SK-MEL-5 (cell line): ENCODE measurements around the gene TANK. TPM values are rescaled to one million over a fixed set of nuclear protein-coding genes. Genes with fewer than 3 reads are reported as not detected.

ENCODE experiments used
- DNase-seq: peaks from one replicate; pipeline ENCODE4 v3.0.0-alpha.2; 2016; ENCODE audit warnings: low read depth, low spot score
- in situ Hi-C: cut with HindIII; loops from 2 replicates; pipeline ENCODE4 v1.10.0; 2016; ENCODE audit warnings: low sequenced_read_pairs, high pct_unique_total_duplicates, low pct_unique_long_range_greater_than_20kb
- polyA plus RNA-seq, 2 experiments: library from polyadenylated mRNA; depleted of rRNA; stranded (reverse); fragments of >200 nt; gene quantifications; 2 replicates each; pipeline ENCODE4 v1.2.3, GENCODE V29; 2015
- total RNA-seq: library from RNA; depleted of rRNA; stranded (reverse); fragments of >200 nt; shearing (Covaris generic); gene quantifications from 2 replicates; pipeline ENCODE4 v1.2.3, GENCODE V29; 2014; rRNA removed

Gene TANK, protein sequence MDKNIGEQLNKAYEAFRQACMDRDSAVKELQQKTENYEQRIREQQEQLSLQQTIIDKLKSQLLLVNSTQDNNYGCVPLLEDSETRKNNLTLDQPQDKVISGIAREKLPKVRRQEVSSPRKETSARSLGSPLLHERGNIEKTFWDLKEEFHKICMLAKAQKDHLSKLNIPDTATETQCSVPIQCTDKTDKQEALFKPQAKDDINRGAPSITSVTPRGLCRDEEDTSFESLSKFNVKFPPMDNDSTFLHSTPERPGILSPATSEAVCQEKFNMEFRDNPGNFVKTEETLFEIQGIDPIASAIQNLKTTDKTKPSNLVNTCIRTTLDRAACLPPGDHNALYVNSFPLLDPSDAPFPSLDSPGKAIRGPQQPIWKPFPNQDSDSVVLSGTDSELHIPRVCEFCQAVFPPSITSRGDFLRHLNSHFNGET
- total RNA-seq = 25.1 and 29.7 TPM in 2 replicates
- 17.6 and 18.5 TPM in 2 replicates for polyA plus RNA-seq (2015; cell fraction: cytosol; rRNA removed)
- 120 and 140 TPM in 2 replicates for polyA plus RNA-seq (2015; cell fraction: nucleus; rRNA removed)

DNA sequence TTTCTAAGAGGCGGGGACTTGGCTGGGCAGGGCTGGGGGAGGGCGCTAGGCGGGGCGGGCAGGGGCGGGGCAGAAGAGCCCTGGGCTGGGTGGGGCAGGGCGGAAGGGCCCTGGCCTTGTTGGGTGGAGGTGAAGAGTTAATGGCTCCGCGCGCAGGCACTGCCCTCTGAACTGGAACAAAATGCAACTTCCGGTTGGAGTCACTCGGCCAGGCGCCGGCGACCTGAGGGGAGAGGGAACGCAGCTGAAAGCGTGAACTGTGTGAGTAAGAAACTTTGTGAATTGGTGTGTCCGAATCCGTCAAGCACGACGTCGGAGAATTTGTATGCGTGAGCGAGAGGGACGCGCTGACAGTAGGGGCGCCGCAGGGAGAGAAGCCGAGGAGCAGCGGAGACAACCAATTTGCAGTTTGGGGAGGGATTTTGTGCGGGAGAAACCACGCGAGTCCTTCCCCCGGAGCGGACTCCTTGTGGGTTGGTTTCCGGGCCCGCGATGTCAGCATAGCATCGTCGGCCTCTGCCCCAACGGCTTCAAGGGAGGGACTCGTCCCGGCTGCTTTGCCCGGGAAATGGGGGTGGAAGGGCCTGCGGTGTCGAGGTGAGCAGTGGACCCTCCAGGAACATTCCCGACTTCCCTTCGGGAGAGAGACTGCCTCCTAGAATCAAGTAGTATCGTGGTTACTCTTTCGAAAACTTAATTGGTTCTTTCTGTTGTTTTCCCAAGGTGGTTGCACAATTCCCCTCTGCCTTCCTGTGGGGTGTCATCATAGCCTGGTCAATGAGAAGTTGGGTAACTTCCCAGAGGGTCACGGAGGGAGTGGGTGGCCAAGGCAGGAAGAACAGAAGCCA is at the start of gene TANK:
Gene TANK, plus strand, starts transcription at position 203 of the 848 bp plus-strand sequence. CDS start 19,235 bp downstream, outside the sequence.
- in situ Hi-C loops = no loop called here
- DNase-seq = peak; percentile 94

DNA sequence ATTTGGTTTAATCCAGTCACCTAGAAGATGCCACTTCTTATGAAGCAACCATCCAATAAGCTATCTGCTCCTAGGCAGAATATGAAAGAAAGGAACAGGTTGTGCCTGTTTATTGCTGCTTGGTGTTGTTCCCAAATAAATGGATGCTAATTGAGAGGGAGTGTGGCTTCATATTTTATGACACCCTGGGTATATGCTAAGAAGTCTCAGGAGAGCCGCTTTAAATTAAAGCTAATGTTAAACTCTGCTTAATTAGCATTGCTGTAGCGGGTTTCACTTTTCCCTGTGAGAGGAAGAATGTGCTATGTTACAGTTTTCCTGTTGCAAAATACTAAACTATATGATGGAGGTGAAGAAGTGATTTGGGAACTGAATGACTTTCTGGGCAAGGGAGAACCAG is 48.7 kb upstream of the TANK start:
- no peak for DNase-seq
- in situ Hi-C loops = no loop called here

DNA sequence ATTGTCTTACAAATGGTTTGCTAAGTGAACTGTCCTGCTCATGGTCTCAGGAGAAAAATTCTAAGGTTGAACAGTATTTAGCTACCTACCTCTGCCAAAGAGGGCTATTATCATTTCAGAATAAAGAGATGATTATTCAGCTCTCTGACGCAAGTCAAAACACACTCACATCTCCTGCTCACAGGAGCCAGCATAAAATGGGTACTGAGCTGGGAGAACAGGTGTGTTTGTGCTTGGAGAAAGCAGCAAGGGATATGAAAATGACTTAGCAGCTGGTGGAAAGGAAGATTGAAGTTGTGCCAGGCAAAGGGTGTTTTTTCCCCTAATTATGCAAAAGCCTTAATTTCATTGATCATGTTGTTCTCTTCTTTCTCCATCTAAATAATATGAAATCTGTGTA is 47.3 kb upstream of the TANK start:
- in situ Hi-C loops = no loop called here

DNA sequence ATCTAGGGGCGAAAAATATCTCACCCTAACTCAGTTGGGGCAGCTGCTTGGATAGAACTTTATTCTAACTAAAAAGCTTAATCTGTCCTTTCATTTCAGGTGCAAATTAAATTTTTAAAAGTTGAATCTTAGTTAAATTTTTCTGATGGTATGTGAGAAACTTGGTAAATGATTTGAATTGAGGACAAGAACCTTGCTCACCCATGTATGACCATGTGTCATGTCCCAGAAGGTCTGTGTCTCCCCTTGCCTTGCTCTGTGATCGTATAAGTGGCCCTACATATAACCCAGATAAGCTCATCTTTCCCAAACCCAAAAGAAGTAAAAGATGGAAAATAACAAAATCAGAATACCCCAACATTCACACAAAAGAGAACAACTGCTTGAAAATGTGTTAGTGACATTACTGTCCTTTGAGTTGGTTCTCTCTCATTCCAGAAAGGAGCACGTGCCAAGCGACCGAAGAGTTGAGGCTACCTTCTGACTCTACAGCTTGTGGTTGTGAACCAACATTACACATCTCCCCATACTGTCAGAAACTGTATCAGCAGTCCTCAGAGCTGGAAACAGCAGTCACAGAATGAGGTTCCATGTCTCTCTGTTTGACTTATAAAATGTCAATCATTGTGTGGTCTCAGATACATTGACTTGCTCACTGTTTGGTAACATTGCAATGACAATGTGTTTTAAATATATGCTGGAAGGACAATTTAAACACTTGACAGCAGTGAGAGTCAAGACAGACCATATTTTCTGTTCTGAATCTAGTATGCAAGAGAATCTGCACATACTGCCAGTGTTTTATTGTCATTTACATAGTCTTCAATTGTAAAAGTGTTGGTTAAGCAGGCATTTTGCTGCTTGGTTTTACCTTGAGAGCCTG is 46.3 kb upstream of the TANK start:
- DNase-seq = no peak
- in situ Hi-C loops = no loop called here

More for the DNA sequence above, 47.3 kb upstream of the TANK start:
- DNase-seq = no peak

DNA sequence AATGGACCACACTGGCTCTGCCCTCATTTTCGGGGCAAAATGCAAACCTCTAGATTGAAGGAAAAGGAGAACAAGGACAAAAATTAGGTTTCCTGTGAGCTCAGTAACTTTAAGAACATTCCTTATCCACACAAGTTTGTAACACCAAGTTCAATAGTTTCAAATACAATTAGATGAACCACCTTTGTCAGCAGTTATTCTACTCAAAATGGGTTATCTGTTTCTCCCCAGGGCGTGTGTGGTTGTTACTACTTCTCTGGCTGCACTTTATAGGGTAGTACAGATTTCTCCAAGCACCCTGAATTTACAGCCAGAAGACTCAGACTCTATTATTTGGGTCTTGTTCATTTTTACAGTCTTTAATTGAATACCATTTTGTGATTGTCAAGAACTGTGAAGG is 45.0 kb upstream of the TANK start:
- in situ Hi-C loops = no loop called here
- no peak for DNase-seq

DNA sequence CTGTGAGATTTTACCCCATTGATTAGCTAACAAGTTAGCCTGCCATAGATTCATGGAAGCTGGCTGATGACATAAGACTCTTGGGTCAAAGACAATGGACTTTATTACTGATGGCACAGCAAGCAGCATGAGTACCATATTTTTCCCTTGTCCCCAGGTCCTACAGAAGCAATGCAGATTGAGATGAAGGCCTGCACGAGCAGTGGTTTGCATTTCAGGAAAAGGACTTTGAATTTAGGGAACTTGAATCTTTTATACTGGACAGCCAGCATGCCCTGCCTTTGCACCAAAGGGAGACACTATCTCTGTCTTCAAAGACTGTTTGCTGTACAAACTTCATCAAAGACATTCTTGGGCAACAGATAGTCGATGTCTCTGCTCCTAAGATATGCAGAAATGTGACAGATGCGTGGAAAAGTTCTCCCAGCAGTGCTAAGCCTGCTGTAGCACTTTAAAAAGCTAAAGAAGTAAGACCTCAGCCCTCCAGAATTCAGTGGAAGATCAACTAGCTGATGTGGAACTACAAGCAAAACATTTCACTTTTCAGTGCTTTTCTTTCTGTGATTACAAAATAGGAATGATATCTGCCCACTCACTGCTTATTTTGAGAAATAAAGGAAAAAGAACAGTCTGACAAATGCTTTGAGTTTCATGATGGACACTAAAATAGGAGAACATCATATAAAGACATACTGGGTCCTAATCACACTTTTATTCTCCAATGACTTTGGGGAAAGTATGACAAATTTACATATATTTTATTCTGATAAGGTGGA is 44.4 kb upstream of the TANK start:
- in situ Hi-C loops = no loop called here
- DNase-seq = no peak

DNA sequence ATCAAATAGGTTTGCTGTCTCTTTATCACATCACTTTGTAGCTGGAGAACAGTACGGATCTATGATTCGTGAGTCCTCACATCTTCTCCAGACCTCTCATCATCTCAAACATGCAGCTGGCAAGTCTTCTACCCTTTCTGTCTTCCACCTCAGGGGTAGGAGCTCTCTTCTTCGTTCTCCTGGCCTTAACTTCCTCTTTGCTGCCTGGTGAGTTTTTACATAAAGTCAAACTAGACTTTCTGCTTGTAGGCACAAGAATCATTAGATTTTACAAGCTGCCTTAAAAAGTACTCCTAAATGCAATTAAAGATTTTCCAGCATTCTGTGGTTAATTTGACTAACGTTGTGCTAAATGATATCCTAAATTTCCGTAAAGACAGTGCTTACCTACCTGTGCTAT is 43.7 kb upstream of the TANK start:
- in situ Hi-C loops = no loop called here

DNA sequence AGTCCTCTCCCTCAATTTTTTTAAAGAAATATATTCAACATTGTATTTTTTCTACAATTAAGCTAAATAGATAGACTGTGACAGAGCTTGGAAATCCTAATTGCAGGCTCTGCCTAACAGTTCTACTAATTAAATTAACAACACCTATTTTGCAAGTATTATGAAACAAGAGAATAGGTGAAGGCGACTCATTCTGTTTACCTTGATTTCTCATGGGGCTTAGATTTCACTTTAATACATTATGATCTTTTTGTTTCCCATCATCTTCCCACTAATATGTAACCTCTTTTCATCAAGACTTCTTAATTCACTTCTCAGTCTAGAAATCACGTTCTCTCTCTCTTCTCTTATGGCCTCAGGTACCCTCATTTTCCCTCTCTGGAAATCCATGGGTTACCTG is 42.7 kb upstream of the TANK start:
- no peak for DNase-seq
- in situ Hi-C loops = no loop called here

More for the DNA sequence above, 43.7 kb upstream of the TANK start:
- DNase-seq = no peak

DNA sequence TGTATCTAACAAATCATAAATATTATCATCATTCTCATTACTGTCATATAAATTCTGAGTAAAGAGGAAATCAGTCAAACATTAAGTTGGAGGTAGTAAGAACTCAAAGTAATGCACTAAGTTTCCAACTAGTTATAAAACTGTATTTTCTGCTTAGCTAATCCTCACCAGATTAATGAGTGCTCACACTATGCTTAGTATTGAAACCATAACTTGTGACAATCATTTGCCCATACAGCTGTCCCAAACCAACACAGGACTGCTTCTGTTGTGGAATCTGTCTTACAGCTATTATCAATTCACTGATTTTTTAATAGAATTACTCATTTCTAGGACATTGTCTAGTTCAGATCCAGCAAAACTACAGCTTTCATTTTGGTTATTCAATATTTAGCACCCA is 41.5 kb upstream of the TANK start:
- peak; percentile 20 for DNase-seq
- in situ Hi-C loops = no loop called here

DNA sequence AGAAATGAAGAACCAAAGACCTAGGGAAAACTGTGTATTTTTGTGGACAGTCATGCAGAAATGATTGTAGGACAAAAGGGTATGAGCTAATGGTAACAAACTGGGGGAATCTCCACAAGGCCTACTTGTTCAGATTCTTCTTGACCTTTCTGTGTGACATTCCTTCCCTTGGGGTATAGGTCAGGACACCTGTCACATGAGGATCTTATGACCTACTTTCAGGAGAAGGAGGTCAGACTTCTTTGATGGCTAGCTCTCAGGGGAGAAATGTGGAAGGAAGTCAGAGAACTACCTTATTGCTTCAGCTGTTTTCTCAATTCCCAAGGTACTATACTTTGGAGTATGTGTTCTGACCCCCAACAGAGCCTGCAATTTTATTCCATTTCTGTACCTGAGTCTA is 40.7 kb upstream of the TANK start:
- peak; percentile 74 for DNase-seq
- in situ Hi-C loops = no loop called here

DNA sequence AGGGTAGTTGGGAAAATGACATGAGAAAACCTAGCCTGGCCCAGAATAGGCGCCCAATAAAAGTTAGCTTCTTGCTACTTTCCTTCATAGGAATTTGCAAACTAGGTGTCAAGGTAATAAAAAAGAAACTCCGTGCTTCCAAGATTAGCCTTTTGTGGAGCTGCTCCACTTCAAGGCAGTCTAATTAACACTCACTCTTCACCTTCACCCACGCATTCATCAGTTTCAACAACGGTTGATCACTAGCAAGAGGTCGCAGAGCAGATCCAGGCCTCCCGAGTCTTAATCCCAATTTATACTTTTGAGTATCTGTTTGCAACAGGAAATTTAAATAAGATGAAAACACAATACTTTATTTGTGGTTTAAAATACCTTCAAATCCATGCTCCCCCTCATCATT is 39.5 kb upstream of the TANK start:
- DNase-seq = no peak
- in situ Hi-C loops = no loop called here

DNA sequence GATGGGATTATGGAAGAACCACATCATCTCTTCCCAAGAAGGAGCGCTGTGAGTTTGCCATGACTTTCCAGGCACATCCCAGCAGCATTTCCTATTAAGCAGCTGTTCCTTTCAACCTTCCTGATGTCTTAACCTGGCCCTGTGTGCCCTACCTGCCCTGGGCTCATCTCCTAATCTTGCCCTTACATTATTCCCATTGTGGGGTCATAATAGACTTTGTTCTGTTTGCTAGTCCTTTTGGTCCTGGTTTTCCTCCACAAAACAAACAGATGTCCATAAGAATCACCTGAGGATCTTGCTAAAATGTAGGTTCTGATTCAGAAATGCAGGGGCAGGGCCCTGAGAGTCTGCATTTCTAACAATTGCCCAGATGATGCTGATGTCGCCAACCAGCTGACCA is 38.6 kb upstream of the TANK start:
- no peak for DNase-seq
- in situ Hi-C loops = no loop called here

DNA sequence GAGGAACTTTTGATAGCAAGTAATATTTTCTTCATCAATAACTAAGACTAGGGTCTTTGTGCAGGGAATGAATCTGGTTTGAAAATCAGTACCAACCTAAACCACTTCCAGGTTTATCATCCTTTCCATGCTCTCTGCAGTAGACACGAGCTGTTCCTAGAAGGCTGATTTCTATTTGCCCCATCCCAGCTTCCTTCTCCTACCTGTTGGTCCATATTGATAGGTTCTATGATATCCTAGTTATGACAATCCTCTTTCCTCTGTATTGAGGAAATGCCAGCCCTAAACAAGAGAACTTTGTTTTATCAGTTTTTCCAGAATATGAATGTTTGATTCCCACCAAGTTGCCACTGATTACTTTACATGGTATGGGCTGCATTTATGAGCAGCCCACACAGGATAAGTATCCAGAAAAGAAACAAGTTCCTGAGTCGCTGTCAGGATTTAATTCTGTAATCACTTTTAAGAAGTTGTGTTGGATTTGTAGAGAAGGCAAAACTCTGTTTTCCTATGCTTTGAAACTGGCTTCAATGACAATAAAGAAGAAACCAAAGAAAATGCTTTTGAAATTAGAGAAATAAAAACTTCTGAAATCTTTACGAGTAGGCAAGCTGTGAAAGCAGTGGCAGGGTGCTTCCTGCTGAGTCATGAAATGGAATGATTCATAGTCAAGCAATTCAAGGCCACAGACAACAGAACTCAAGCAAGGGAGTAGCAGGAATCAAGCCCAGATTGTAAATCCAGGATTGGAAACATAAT is 37.3 kb upstream of the TANK start:
- in situ Hi-C loops = no loop called here
- DNase-seq = peak; percentile 53

DNA sequence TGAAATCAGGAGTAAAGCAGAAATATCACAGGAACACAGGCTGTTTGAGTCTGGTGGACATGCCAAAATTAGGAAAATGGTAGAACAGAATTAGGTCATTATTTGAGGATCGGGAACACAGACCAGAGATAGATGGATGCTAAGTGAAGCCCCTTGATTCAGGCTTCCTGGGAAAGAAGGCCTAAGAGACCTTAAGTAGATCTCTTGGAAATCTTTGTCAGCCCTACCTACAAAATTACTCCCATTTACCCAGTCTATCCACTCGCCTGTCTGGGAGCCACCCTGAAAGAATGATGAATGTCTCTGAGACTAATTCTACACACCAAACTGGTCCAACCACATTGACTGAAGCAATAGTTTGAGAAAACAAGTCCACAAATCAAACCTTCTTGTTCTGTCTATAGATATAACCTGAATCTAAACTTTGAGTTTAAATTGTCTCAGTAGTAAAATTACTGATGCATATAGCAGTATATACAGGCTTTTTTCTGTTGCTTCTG is 36.6 kb upstream of the TANK start:
- DNase-seq = no peak
- in situ Hi-C loops = no loop called here

DNA sequence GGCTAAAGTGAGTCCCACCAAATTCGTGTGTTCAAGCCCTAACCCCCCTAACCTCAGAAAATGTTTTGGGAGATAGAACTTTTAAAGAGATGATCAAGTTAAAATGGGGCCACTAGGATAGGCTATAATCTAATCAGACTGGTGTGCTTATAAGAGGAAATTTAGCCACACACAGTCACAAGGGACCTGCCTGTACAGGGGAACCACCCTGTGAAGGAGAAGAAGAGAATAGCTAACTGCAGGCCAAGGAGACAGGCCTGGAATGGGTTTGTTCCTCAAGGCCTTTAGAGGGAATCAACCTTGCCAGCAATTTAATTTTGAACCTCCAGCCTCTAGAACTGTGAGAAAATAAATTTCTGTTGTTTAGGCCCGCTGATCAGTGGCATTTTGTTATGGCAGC is 36.0 kb upstream of the TANK start:
- in situ Hi-C loops = no loop called here
- DNase-seq = no peak

DNA sequence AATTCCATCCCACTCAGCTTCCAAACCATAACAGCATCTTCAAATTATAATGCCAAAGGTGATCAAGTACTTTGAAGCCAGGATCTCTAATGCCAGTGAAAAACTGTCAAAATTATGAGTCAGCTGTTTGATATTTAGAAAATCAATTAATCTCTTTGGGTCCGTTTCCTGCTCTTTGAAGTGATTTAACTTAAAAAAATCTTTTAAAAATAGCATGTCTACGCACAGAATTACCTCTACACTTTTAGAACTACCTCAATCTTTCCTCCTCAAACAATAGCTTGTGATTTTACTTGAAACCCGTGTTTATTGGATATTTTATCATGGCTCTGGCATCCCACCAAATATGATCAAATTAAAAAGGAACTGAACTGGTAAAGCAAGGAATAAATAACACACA is 31.3 kb upstream of the TANK start:
- no peak for DNase-seq
- in situ Hi-C loops = no loop called here
